HG03571 (cell line): Measurements from ENCODE around the gene SLC2A9.

Source experiments
- ATAC-seq: cut with Tn5 transposase; IDR thresholded peaks from one replicate; pipeline ENCODE4 v1.9.1; 2021; ENCODE audit not compliant: unreplicated experiment

SLC2A9 gene

DNA sequence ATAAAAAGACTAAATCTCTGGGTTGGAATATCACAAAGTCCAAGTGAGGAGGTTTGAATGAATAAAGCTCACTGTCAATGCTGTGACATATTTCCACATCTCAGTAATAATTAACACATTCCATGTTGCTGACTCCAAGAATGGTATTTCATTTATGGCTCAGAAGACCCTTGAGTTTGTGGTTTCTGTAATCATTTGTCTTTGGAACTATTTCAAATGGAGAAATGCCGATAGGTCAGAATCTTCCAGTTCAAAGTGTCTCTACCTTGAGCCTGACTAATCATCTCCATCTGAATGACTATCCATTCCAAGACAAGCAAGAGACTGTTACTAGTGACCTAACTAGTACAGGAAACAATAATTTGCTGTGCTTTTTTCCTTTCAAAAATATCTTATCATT is 24.2 kb upstream of the SLC2A9 start:
- ATAC-seq: no peak

DNA sequence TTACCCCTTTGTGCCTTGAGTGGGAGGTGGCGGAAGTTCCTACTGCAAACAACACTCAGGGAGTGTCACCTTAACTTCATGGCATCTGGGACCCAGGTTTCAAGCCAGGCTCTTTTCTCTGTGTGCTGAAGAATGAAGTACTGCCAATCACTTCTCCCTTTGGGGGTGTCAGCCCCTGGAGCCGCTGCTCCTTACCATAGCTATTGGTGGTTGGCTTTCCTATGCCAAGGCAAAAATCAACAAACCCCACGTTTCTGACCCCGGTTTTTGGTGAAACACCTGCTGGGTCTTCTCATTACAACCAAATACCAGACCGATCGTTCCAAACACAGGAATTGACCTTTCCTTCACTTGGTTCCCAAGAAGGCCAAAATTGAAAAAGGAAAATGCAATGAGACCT is 19.7 kb upstream of the SLC2A9 start:
- no peak for ATAC-seq

DNA sequence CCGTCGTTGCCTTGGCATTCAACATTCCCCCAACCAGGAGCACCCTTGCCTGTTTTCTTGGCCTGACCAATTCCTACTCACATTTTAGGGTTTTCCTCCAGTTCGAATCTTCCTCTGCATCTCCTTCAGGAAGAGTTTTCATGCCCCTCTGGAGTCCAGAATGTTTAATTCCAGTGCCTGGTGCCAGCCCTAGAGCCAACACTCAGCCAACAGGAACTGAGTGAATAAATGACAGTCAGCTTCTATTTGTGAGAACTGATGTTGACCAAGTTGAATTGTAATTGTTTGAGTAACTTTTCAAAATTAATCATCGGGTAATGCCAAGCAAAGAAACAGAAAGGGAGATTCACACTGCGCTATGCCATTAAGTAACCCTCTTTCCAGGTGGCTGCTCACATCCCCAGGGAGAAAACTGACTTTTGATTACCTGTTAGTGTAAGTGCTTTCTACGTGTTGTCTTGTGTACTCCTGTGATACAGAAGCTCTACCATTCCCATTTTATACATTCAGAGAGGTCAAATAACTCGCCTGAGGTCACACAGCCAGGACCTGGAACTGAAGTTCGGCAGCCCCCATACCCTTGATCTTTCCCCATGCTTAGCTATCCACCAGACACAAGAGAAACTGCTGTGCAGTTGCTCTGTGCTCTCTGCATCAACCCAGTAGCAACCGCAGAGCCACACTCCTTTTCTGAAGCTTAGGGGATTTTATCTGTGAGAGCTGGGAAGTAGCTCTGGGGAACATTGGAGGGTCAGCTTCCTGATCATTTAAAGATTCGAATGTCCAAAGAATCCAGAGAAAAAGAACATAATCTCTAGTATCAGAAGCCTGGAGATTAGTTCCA is 19.0 kb upstream of the SLC2A9 start:
- no peak for ATAC-seq

DNA sequence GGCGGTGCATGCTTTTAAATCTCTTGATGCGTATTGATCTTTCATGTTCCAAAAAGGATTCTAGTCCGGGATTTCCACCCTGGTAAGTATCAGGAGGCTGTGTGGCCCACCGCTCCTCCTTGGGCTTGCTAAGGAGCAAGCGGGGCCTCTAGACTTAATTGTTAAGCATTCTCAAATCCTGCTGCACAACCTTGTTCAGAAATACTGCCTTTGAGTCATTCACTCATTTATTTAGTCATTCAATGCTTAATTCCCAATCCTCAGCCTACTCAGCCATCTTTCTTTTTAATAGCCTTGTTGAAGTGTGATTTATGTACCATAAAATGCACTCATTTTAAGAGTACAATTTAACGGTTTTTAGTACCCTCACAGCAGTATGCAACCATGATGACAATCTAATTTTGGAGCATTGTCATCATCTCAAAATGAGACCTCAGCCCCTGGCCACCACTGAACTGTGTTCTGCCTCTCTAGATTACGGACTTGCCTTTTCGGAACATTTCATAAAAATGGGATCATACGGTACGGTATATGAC is 15.6 kb upstream of the SLC2A9 start:
- no peak for ATAC-seq

DNA sequence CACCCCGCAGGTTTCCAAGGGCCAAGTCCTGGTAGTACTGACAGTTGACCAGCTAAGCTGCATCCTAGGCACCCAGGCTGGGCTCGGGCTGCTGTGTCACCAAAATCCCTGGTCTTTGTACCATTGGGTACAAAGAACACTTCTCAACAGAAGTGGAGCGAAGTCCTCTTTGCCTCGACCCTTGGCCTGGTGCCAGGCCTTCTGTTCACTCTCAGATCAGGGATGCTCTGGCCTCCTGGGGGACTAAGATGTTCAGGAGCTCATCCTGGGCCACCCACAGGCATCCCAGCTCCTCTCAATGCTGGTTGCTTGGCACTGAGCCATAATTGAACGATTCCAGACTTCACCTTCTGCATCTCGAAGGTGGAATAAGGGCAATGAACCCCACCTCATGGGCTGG is 13.8 kb upstream of the SLC2A9 start:
- ATAC-seq: no peak

DNA sequence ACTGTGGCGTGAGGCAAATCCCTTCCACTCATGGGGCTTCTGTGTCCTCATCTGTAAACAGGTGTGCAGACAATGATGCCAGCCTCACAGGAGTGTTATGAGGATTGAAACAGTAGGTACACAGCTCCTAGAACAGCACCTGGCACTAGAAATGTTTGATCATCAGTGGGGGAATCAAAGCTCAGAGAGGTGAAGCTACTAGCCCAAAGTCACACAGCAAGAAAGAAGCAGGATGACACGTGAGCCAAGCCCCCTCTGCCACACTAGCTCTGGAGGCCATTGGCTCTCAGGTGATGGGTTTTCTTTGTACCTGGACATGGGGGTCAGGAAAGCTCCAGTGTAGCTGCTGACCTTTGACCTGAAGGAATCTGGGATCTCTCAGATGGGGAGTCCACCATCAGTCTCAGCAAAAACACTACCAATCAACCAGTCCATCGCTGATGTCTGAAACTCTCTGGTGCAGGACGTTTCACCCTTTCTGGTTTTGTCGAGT is 13.4 kb upstream of the SLC2A9 start:
- ATAC-seq: no peak

DNA sequence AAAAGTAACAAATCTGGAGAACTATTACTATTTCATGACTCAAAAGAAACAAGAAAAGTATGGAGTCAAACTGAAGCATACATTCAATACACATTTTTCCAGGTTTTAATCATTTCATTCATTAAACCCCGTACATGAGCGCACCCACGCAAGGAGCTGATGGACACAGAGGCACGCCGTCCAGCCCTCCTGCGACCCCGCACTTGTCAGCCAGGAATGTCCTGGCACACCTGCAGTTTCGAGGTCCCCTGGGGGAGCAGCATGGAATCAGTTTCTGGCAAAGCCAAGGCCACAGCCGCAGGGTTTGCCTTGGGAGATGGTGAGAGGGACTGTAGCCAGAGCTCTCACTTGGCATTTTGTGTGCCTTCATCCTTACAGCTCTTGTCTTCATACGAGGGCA is 12.8 kb upstream of the SLC2A9 start:
- ATAC-seq: no peak

DNA sequence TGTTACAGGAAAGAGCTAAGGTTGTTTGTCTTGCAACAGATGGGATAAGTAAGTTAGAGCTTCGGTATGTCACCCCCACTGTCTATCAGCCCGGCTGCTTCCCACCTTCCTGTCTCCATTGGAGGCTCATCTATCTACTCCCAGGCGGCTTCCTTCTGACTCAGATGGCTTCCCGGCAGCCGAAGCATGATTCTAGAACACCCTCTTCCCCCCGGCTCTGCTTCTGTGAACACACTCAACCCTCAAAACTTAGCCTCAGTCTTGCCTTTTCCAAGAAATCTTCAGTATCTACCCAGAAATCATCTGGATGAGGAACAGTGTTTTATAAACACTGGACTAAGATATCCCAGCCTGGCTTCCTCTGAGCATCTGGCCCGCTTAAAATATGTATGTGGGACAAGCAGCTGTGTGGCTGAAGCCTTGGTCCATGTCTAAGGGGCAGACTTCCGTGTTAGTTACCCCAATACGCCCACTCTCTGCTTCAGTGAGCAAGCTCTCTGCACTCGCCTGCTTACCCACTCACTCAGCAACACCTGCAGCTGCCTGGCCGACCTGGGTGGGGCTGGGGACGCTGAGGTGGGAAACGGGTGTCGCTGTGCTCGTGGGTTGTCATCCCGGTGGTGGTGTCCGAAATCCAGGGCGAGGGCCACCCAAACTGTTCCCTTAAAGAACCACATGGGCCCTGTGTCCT is 12.0 kb upstream of the SLC2A9 start:
- no peak for ATAC-seq

DNA sequence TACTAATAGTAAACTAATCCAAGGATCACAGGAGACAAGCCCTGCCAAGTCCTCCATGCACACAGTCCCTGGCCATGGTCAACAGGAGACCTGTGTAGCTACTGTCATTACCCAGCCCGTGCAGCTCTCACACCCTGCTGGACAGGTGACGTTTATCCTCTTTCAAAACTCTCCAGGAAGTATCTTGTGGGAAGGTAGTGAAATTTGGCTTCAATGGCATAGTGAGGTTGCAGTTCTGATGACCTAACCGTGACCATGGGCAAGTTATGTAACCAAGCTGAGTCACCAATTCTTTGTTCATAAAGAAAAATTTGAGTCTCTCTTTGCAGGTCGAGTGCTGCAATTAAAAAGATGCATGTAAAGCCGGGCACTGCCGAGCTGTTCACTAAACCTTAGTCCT is 11.3 kb upstream of the SLC2A9 start:
- ATAC-seq: no peak

DNA sequence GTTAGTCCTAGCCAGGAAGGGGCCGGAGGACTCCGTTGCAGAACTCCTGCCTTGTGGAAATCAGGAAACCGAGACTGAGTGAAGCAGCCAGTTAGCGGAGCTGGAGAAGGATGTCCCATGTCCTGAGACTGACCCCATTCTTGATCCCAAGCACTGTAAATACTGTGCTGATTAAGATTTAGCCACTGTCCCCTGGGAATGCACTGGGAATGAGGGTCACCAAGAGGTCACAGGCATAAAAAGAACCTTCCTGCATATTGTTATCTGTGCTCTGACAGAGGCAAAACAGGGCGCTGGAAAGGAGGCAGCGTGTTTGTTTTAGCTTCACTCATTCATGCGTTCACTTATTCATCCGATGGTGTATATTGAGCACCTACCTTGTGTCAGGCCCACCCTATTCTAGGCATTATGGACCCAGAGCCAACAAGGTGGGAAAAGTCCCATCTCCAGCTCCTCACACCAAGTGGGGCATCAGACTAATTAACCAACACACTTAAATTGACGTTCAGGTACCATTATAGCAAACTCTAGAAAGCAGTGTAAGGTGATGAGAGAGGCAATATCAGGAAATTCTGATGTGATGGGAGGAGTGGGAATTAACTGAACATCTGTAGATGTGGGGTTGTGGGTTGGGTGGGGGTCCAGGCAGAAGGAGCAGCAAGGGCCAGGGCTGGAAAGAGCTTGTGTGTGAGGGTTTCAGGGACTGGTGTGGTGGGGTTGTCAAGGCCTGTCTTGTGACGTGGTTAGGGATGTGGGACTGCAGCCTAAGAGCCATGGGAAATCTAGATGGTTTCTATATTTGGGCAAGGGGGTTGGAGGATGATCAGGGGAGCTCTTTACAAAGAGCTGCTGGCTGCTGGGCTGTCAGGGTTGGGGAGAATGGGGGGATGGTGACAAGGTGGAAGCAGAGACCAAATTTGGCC is 10.6 kb upstream of the SLC2A9 start:
- no peak for ATAC-seq

DNA sequence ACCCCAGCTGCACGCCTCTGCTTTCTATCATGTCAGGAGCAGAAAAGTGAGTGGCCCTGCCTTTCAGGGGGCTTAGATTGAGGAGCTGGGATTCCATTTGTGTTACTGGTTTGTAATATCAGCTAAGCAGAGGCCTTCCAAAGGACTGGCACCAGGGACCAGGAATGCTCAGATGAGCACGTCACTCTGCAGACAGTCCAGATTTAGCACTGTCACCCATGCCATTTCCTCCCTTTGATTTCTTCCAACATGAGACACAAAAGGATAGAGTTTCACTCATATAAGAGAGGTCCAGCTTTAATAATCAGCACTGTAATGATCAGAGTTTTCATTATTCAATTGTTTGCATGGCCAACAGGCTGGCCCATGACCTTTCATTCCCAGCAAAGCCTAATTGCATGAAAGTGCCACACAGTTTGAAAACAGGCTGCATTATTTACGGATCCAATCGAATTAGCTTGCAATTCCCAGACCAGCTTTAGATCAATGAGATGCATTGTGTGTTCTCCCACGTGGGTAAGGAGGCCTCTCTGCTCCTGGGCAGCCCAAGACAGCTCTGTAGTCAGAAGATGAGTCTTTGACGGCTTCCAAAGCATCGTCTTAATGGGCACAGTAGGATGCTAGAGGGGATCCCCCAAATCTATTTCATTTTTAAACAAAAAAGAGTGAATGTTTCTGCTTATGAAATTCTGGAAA is 9.8 kb upstream of the SLC2A9 start:
- ATAC-seq: no peak

DNA sequence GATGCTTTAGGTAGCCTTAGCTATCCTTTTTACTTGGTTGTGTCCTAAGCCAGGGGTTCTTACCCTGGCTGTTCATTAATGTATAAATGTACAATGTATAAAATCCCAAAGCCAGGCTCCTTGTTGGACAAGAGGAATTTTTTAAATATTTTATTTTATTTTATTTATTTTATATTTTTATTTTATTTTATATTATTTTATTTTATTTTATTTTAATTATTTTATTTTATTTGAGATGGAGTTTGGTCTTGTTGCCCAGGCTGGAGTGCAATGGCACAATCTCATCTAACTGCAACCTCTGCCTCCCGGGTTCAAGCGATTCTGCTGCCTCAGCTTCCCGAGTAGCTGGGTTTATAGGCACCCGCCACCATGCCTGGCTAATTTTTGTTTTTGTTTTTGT is 8.1 kb upstream of the SLC2A9 start:
- no peak for ATAC-seq

DNA sequence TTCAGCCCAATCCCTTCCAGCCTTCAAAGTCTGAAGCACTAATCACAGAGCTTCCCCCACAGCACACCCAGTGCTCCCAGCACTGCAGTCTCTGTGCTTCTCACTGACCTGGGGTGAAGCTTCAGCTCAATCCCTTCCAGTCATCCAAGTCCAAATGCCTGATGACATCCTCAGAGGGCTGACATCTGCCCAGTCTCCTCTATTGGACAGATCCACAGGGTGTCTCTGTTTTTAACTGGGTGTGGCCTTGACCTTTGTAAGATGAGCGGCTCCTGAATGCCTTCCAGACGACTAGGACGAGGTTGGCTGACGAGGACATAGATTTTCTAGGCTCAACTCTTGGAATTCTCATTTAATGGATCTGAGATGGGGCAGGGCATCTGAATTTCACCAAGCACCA is 7.6 kb upstream of the SLC2A9 start:
- ATAC-seq: no peak

DNA sequence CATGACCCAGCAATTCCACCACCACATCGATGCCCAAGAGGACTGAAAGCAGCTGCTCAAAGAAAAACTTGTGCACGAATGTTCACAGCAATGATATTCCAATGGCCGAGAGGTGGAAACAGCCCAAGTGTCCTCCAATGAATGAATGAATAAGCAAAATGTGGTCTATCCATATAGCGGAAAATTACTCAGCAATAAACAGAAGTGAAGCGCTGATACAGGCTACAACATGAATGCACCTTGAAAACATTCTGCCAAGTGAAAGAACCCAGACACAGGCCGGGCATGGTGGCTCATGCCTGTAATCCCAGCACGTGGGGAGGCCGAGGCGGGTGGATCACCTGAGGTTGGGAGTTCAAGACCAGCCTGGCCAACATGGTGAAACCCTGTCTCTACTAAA is 5.2 kb upstream of the SLC2A9 start:
- ATAC-seq: no peak

DNA sequence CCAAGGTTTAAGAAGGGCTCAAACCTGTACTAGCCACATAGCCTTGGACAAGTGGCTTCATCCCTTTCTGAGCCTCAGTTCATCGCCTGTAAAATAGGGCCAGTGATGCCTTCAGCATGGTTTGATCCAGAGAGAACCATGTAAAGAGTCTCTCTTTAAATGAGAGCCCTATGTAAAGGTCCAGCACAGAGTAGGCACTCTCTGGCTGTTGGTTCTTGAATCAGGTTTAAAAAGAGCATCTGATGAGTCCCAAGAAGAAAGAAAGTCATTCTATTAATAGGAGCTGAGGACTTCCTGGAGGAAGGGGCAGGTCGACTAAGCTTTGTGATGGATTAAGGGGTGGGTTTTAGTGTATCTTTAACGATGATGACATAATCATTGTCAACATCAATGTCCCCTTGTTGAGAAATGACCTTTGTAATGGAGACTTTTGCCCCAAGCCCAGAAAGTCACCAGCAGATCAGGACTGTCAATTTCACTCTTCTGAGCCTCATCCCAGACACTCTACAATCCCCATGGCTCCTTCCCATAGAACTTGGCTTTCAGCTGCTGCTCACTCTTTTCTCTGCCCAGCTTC is 4.0 kb upstream of the SLC2A9 start:
- no peak for ATAC-seq

DNA sequence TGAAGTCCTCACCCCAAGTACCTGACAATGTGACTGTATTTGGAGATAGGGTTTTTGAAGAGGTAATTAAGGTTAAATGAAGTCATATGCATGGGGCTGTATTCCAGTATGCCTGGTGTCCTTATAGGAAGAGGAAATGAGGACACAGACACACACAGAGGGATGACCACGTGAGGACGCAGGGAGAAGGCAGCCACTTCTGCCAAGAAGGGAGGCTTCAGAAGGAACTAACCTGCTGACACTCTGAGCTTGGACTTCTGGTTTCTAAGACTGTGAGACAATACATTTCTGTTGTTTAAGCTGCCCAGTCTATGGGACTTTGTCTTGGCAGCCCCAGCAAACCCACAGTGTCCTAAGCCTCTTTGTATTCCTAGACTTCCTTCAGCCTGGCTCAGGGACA is 3.0 kb upstream of the SLC2A9 start:
- ATAC-seq: no peak

DNA sequence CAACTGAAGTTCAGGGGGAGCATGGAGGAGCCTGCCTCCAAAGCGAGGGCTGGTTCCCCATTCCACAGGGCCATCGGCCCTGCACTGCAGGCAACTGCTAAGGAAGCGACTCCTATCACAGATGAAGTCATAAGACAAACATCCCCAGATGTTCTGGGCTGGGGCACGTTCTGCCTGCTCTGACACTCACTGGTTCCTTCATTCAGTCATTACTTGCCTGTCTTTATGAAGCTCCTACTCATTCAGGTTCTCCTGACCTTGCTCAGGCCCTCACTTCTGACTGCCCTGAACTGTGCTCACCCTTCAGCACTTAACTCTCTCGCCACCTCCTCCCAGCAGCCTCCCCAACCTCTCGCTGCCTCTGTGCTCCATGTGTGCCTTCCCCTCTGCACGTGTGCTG is 2.5 kb upstream of the SLC2A9 start:
- ATAC-seq: no peak

DNA sequence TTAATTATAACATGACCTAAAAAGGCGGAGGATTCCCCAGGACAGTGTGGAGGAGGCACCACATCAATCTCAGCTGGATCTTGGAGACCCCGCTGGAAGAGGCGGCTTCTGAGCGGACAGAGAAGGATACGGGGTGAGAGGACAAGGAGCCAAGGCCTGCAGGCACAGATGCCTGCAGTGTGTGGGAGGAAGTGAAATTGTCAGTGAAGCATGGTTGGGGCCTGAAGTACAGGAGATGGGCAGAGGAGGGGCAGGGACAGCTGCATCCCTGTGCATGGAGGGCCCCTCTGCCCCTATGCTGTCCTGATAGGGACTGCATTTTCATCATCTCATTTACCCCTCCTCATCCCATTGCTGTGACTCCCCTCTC is 1.7 kb upstream of the SLC2A9 start:
- no peak for ATAC-seq

DNA sequence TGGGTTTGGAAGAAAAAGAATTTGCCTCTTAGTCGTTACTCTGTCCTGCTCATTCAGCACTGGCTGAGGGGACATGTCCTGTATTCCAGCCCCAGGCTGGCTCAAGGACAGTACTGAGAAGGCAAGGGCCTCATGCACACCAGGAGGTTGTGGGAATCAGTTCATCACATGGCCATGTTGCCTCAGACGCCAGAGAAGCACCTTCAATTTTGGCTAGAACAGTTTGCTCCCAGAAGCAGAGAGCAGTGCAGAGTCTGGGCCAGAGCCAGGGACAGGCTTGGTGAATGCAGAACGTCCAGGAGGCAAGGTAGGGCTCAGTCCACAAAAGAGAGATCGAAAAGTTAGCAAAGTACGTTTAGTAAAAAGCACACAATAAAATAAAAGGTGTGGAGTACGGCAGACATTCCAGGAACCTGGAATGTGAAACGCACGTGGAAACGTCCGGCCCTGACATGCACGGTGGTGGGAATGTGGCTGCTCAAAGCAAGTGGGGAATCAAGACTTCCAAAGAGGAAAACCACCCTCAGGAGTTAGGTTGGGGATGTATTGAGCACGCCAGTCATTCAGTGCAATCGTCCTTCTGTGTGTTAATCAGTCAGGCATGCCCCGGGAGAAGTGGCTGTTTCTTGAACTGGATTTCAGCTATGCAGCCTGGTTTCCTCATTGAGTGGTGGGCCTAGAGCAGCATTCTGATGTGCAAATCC is 1.2 kb upstream of the SLC2A9 start:
- ATAC-seq: no peak

DNA sequence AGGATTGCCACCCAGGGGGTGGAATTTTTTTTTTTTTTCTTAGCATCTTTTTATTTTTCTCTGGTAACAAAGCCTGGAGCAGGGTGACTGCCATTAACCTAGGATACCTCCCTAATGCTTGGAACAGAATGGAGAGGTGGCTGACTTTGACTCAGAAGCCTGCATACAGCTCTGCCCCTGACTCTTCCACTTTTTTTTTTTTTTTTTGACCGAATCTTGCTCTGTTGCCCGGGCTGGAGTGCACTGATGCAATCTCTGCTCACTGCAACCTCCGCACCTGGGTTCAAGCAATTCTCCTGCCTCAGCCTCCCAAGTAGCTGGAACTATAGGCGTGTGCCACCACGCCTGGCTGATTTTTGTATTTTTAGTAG is 341 bp upstream of the SLC2A9 start:
- ATAC-seq: no peak
